Coronary artery (tissue), 2 donors: ENCODE results near the gene PTCD1.

Source experiments
- DNase-seq: peaks from one replicate; pipeline ENCODE4 v3.0.0-alpha.2; 2017; ENCODE audit warnings: low spot score
- H3K27ac ChIP-seq, 2 donors: fragments of 200-600 bp; sonication (generic); one replicate each; pipeline ENCODE4 v1.5.1; 2016 to 2019
- H3K4me3 ChIP-seq: fragments of 200-600 bp; sonication (generic); 2 replicates; pipeline ENCODE4 v1.5.1; 2016; ENCODE audit warnings: mild to moderate bottlenecking, moderate library complexity
- CTCF ChIP-seq: fragments of 200-600 bp; sonication (generic); IDR thresholded peaks from one replicate; pipeline ENCODE4 v1.5.1; 2019; ENCODE audit warnings: antibody characterized with exemption

PTCD1 gene

DNA sequence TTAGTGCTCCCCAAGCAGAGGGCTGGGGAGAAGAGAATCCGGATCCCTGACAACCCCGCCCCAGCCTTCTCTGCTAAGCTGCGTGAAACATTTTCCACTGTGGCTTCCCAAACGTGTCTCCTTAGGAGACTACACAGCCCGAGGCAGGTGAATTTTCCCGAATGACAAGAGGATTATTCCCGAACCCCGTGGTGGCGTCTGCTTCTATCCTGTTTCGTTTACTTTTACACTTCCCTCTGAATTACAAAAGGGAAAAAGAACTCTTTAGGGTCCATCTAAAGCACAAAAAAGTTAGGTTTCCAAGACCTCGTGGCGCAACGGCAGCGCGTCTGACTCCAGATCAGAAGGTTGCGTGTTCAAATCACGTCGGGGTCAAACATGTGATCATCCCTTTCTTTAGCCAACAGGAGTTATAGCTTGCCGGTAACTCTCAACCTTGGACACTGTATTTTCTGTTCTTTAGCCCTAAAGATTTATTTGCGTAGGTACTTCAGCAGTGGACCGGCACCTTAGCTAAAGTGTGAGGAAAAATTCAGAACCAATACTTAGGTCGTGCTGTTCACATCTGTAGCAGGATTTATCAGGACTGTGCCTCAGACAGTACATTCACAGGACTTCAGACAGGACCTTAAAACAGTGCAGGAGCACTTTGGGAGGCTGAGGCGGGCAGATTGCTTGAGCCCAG is 30.9 kb upstream of the PTCD1 start:
- no peak for TF ChIP-seq CTCF
- H3K27ac ChIP-seq = no peak overlapping the region
- no peak overlapping the region for H3K4me3 ChIP-seq
- DNase-seq = no peak

DNA sequence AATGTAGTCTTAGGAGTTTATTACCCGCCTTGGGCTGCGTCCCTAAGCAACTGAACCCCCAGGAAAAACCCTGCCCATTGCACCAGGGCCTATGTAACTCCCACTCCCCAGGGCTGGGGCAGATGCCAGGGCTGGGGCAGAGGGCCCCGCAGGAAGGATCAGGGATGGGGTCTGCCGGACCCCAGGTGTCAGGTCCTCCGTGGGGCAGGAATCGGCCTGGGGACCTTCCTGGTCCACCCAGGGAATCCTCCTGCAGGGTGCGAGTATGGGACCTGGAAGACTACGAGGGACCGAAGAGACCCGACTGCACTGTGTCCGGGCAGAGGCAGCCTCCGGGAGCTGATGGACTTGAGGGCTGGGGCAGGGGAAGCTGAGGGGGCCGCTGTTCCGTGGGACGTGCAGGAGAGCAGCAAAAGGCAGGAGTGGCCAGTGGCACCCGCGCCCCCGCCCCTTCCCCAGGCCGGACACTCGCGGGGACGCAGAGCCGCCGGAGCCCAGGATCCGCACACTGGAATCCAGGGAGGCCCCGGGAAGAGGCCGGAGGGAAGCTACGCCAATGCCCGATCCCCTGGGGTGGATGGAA is 29.8 kb upstream of the PTCD1 start:
- no peak overlapping the region for H3K27ac ChIP-seq
- DNase-seq = no peak
- H3K4me3 ChIP-seq = no peak overlapping the region
- TF ChIP-seq CTCF = no peak

DNA sequence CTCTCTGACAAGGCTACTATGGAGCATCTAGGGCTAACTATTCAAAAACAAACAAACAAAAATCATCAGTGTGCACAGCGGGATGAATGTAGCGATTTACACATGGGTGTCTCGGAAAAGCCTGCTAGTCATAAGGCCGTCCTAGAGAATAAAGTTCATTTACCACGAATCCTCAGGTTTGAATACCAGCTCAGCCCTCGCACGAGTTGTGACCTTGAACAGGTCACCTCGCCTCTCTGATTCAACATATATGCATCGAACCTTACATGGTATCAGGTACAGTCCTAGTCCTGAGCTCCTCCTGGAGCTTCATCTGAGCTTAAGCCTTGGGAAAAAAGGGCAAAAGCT is 26.8 kb upstream of the PTCD1 start:
- no peak for TF ChIP-seq CTCF

DNA sequence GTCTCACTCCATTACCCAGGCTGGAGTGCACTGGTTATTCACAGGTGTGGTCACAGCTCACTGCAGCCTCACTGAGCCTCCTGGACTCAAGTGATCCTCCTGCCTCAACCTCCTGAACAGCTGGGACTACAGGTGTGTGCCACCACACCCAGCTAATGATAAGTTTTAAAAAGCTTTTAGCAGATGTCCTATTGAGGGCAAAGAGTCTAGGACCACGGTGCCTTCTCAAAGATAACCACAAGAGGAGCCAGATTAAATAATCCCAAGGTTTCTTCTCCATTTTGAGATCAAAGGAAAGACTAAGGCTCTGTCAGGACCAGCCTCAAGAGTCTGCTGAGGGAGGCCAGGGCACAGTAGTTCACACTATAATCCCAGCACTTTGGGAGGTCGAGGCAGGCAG is 22.6 kb upstream of the PTCD1 start:
- TF ChIP-seq CTCF = no peak
- H3K27ac ChIP-seq = no peak overlapping the region
- no peak overlapping the region for H3K4me3 ChIP-seq
- no peak for DNase-seq

More for the DNA sequence above, 26.8 kb upstream of the PTCD1 start:
- Histone ChIP-seq H3K4me3 (peak overlapping the region; percentile 83), H3K27ac (peak overlapping the region; percentile 79 to 84)
- DNase-seq = no peak

GRCh38 chr7:99460651-99461050 is 22.1 kb upstream of the PTCD1 start:
- no peak for DNase-seq
- TF ChIP-seq CTCF = no peak
- Histone ChIP-seq H3K27ac (no peak overlapping the region), H3K4me3 (no peak overlapping the region)

DNA sequence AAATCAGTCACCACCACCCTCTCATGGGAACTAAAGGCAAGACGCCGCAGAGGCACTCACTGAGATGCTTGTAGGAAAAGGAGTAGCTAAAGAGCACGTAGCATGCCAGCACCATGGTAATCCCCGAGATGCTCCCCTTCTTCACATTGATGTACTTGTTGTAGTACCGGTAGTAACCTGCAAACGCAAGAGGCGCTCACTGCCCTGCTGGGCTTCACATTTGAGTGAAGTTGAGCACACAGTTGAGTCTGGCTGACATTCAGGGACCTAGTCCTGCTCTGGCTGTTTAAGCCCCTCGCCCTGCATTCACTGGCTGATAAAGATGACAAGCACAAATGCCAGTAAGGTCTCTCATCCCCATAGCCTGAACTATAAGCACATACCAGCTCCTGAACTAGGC is 20.5 kb upstream of the PTCD1 start:
- H3K27ac ChIP-seq = no peak overlapping the region
- H3K4me3 ChIP-seq = no peak overlapping the region
- no peak for TF ChIP-seq CTCF
- no peak for DNase-seq
